Testis (tissue), 3 donors: ENCODE results near the gene SH2D3C. TPM values are rescaled to one million over a fixed set of nuclear protein-coding genes. Genes with fewer than 3 reads are reported as not detected.

Experiments
- DNase-seq: peaks from one replicate; pipeline ENCODE4 v3.0.0-alpha.2; 2019
- H3K27ac ChIP-seq, 2 donors: fragments of 200-600 bp; sonication (generic); one replicate each; pipeline ENCODE4 v1.5.1; 2019
- H3K27me3 ChIP-seq: fragments of 200-600 bp; sonication (generic); one replicate; pipeline ENCODE4 v1.5.1; 2019
- H3K36me3 ChIP-seq: fragments of 200-600 bp; sonication (generic); one replicate; pipeline ENCODE4 v1.5.1; 2017; ENCODE audit warnings: low read depth; ENCODE audit errors: missing control alignments
- H3K4me1 ChIP-seq: fragments of 200-600 bp; sonication (generic); one replicate; pipeline ENCODE4 v1.5.1; 2019
- H3K4me3 ChIP-seq, 2 donors: fragments of 200-600 bp; sonication (generic); one replicate each; pipeline ENCODE4 v1.5.1; 2017 to 2019
- H3K9me3 ChIP-seq: fragments of 200-600 bp; sonication (generic); one replicate; pipeline ENCODE4 v1.5.1; 2017
- CTCF ChIP-seq, 3 experiments: fragments of 450-650 bp in 2 of 3; fragments of 200-600 bp in 1 of 3; sonication (generic) in 1 of 3; IDR thresholded peaks; one replicate each; pipeline ENCODE4 v1.5.1; 2016 to 2019; ENCODE audit warnings: antibody characterized with exemption in 3 of 3, mild to moderate bottlenecking in 2 of 3, moderate library complexity in 1 of 3
- POLR2A ChIP-seq: fragments of 450-650 bp; IDR thresholded peaks from one replicate; pipeline ENCODE4 v1.6.1; 2017; ENCODE audit warnings: antibody characterized with exemption, mild to moderate bottlenecking, moderate library complexity
- WGBS, 2 donors: methylation state at CpG; one replicate each; pipeline ENCODE4 v1.1.5; 2018; 5-methylcytosine and 5-hydroxymethylcytosine counted together
- intact Hi-C: fragments of 100-400 bp; cut with DNase I; formaldehyde crosslinking; loops from one replicate; pipeline ENCODE4 v1.15.1; 2023; ENCODE audit warnings: low total_unique reads
- polyA plus RNA-seq: library from polyadenylated mRNA; stranded (reverse); fragments of 350-450 nt; fragmentation: Illumina TruSeq; extraction: RNeasy Lipid Tissue Mini Kit (QIAGEN cat#74804); gene quantifications from one replicate; pipeline ENCODE4 v1.2.3, GENCODE V29; 2014; ENCODE audit warnings: low read depth, low replicate concordance; ENCODE audit not compliant: insufficient read depth
- total RNA-seq, 2 donors: library from RNA; depleted of rRNA; stranded (reverse); fragments of >200 nt; gene quantifications; one replicate each; pipeline ENCODE4 v1.2.3, GENCODE V29; 2016

The SH2D3C gene
- total and polyA plus RNA-seq, 3 donors from 2014 or later, result 6.6 to 9.6 (median 8.8) TPM

GRCh38 chr9:127769101-127769500, 9.4 kb downstream of the SH2D3C start:
- intact Hi-C loops, result no loop called here
- no peaks in the 10 kb centered on the region for H3K27me3 ChIP-seq
- DNase-seq, result no peak
- H3K4me1 ChIP-seq, result peaks cover 7% of the 10 kb centered on the region
- WGBS, 2 donors, result 95 to 98% methylated on average over 5 of the region's 5 CpGs
- TF ChIP-seq POLR2A, result no peak
- no peak for TF ChIP-seq CTCF (IDR thresholded peaks at IDR 0.05)
- peak overlapping the region in 1 of 2 donors; percentile 44 for H3K27ac ChIP-seq
- H3K9me3 ChIP-seq, result no peaks in the 10 kb centered on the region
- no peaks in the 10 kb centered on the region for H3K36me3 ChIP-seq
- no peak overlapping the region for H3K4me3 ChIP-seq

GRCh38 chr9:127768698-127769097, 9.8 kb downstream of the SH2D3C start:
- no peaks in the 10 kb centered on the region for H3K27me3 ChIP-seq
- intact Hi-C loops, result no loop called here
- WGBS, 2 donors, result 71 to 77% methylated on average over 8 of the region's 8 CpGs
- H3K9me3 ChIP-seq, result no peaks in the 10 kb centered on the region
- no peak for DNase-seq
- H3K36me3 ChIP-seq, result no peaks in the 10 kb centered on the region
- H3K27ac ChIP-seq, result peak overlapping the region in 1 of 2 donors; percentile 44
- no peak overlapping the region for H3K4me3 ChIP-seq
- TF ChIP-seq POLR2A, result no peak
- TF ChIP-seq CTCF (IDR thresholded peaks at IDR 0.05), result no peak
- peaks cover 7% of the 10 kb centered on the region for H3K4me1 ChIP-seq

- TF ChIP-seq CTCF (IDR thresholded peaks at IDR 0.05), result no peak
- TF ChIP-seq POLR2A, result no peak
- peak overlapping the region in 1 of 2 donors; percentile 44 for H3K27ac ChIP-seq
- H3K4me3 ChIP-seq, result no peak overlapping the region
- no peak for DNase-seq
- 62 to 65% methylated on average over 13 of the region's 13 CpGs for WGBS, 2 donors
- peaks cover 7% of the 10 kb centered on the region for H3K4me1 ChIP-seq
- no peaks in the 10 kb centered on the region for H3K9me3 ChIP-seq
- no peaks in the 10 kb centered on the region for H3K36me3 ChIP-seq
- H3K27me3 ChIP-seq, result no peaks in the 10 kb centered on the region
- intact Hi-C loops, result no loop called here
These were observed 10.5 kb downstream of the SH2D3C start for GRCh38 chr9:127767909-127768331.

- no peak overlapping the region for H3K4me3 ChIP-seq
- DNase-seq, result no peak
- TF ChIP-seq CTCF (IDR thresholded peaks at IDR 0.05), result no peak
- TF ChIP-seq POLR2A, result no peak
- peak overlapping the region in 1 of 2 donors; percentile 44 for H3K27ac ChIP-seq
- no peaks in the 10 kb centered on the region for H3K9me3 ChIP-seq
- WGBS, 2 donors, result 62 to 72% methylated on average over 2 to 3 of the region's 3 CpGs
- H3K36me3 ChIP-seq, result no peaks in the 10 kb centered on the region
- H3K27me3 ChIP-seq, result no peaks in the 10 kb centered on the region
- intact Hi-C loops, result no loop called here
- H3K4me1 ChIP-seq, result peaks cover 7% of the 10 kb centered on the region
These were observed 11.1 kb downstream of the SH2D3C start for GRCh38 chr9:127767410-127767809.

- no peak for DNase-seq
- no peak overlapping the region for H3K27ac ChIP-seq
- intact Hi-C loops, result no loop called here
- no peaks in the 10 kb centered on the region for H3K4me1 ChIP-seq
- no peaks in the 10 kb centered on the region for H3K27me3 ChIP-seq
- TF ChIP-seq CTCF (IDR thresholded peaks at IDR 0.05) (no peak), POLR2A (no peak)
- no peak overlapping the region for H3K4me3 ChIP-seq
- 76 to 90% methylated on average over 1 of the region's 1 CpG for WGBS, 2 donors
- no peaks in the 10 kb centered on the region for H3K36me3 ChIP-seq
- H3K9me3 ChIP-seq, result no peaks in the 10 kb centered on the region
These were observed 13.0 kb downstream of the SH2D3C start for GRCh38 chr9:127765418-127765817.
